T-helper 22 cell (primary cell): ENCODE measurements around the gene SRGAP1.

Source experiments
- DNase-seq: peaks from one replicate; pipeline ENCODE4 v3.0.0-alpha.2; 2020; ENCODE audit warnings: low read depth

Gene SRGAP1

DNA sequence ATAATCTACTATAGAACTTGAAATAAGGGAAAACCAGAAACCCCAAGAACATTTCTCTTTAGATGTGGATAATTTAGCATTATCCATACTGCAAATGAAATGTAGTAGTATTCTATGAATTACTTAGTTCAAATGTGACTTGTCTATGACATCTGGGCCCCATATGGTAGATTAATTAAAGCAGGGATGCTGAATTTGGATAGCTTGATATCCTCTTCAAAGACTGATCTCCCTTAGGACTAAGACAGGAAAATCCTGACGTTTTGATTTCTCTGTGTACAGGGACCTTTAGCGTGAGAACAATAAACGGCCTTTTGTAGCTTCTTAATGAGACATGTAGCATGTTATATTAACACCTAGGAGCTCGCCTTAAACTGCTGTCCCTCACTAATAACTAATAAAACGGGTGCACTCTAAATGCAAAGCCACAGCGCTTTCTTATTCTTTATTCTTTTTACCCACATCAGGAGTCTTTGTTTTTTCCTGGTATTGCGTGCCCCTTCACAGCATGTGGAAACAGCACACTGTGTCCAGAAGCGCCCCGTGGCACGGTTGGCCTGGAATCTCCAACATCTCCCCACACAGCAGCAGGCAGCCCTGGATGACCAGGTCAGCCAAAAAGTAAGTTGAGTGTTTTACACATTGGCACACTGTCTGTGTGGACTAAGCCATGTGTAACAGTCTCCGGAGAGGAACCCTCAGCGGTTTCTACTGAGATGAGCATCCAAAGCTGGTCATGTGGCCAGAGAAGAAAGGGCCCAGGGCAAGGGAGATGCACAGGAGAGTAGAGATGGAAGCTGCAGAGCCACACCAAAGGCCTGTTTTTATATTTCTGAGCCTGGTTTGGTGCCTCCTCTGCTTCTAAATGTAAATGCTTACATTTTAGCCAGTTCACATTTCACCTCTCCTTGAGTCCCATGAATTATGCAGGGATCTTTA lies 93.1 kb downstream of the SRGAP1 start:
- DNase-seq, result no peak

DNA sequence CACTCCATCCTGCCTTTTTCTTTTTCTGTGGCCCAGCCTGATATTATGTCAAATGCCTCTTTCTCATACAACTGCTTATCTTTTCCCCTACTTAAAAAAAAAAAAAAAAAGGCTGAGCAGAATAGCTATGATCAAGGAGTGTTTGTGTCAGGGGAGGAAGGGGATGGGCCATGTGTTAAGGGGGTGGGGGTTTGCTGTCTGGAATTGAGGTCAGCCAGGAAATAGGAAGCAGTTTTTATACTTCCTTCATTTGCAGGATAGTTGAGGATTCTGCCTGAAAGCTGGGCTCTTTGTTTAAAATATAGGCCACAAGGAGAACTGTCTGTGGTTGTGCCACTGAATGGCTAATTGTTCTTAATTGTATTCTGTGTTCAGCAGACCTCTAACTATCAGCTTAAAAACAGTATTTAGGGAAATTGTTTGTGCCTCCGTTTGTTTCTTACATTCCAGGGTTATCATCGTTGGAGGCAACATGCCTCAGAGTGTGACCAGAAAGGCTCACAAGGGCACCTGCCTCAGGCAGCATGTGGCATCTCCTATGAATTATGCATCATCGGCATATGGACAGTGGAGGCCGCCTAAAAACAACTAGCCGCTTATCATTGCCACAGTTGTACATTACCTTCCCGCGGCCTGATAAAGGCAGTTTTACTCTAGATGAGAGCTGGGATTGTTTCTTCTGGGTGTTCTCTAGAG lies 96.0 kb downstream of the SRGAP1 start:
- DNase-seq, result no peak

GRCh38 chr12:63941166-63941800 lies 96.8 kb downstream of the SRGAP1 start:
- no peak for DNase-seq

DNA sequence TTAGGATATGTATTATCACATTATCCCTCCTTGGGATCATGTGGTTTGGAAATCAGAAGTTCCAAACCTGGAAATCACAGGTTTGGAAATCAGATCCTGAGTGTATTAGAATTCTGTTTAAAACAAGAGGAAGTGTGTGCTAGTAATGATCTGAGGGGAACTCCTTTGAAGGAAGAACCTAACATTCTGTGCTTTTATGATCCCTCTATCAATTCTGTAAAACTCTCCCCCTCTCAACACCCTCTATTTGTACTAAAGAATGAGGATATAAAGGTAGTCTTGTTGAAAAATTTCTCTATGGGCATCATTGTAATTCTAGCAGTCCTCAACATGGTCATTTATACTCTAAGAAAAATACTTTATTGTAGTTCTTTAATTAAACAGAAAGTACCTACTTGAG lies 97.4 kb downstream of the SRGAP1 start:
- DNase-seq, result no peak

- no peak for DNase-seq
These were observed 98.2 kb downstream of the SRGAP1 start for GRCh38 chr12:63942464-63943241.

DNA sequence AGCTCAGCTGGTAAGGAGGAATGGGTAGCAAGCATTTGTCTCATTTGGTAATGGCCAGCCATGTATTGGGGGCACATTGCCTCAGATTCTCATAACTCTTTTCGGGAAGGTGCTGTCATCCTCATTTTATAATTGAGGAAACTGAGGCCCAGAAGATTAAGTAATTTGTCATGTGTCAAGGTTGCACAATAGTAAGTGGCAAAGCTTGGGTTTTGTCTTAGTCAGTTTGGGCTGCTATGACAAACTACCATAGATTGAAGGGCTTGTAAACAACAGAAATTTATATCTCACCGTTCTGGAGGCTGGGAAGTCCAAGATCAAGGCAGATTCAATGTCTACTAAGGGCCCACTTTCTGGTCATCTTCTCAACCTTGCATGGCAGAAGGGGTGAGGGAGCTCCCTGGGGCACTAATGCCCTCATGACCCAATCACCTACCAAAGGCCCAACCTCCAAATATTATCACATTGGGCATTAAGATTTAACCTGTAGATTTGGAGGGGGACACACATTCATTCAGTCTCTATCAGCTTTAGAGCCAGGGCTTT lies 99.6 kb downstream of the SRGAP1 start:
- no peak for DNase-seq

GRCh38 chr12:63944586-63945228 lies 100.2 kb downstream of the SRGAP1 start:
- DNase-seq, result no peak

GRCh38 chr12:63945777-63946176 lies 101.3 kb downstream of the SRGAP1 start:
- DNase-seq, result no peak

DNA sequence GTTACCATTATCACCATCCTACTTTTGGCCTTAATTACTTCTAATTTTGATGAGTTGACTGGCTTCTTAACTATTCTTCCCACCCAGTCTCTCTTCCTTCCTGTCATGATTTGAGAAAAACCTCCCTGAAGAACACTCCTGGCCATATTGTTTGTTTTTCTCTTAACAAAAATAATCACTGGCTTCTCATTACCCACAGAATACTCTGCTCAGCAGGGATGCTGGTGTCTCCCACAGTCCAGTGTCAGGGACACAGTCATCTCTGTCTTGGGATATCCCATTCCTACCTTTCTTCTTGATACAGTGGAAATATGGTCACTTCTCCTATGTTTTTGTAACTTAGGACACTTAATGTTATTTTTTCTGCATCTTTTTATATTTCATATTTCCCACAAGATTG lies 103.7 kb downstream of the SRGAP1 start:
- no peak for DNase-seq

DNA sequence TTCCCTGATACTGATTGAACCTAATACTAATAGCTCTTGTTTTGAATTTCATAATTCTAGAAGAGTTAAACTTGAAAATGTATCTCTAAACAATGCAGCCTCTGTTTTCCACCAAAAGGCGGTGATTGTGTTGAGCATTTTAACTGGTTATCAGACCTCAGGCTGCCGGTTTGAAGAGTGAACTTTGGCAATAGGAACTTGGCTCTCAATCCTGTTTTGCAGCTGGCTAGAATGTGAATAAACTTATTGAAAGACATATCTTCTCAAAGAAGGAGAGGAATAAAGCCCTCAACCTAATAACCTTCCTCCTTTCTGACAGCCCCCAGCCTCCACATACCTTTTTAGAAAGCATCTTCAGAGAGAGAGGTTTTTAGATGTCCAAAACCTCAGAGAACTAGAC lies 105.4 kb downstream of the SRGAP1 start:
- no peak for DNase-seq

GRCh38 chr12:63952995-63953394 lies 108.5 kb downstream of the SRGAP1 start:
- DNase-seq, result no peak

- no peak for DNase-seq
These were observed 111.5 kb downstream of the SRGAP1 start for GRCh38 chr12:63955831-63956666.

GRCh38 chr12:63957496-63957895 lies 113.0 kb downstream of the SRGAP1 start:
- no peak for DNase-seq

- no peak for DNase-seq
These were observed 114.5 kb downstream of the SRGAP1 start for GRCh38 chr12:63958876-63959580.

DNA sequence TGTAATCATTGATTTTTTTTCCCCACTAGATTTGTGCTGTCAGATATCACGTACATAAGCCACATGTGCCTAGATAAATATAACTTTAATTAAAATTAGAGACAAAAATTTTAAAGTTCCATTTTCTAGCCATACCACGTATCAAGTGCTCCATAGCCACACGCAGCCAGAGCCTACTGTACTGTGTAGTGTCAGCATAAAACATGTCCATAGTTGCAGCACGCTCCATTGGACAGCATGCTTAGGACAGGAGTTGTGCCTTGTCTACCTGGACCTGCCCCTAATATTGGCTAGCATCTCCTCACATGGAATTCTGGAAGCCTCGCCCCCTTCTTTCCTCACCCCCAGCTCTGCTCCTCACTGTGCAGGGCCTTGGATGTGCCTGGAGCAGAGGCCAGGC lies 116.5 kb downstream of the SRGAP1 start:
- no peak for DNase-seq

DNA sequence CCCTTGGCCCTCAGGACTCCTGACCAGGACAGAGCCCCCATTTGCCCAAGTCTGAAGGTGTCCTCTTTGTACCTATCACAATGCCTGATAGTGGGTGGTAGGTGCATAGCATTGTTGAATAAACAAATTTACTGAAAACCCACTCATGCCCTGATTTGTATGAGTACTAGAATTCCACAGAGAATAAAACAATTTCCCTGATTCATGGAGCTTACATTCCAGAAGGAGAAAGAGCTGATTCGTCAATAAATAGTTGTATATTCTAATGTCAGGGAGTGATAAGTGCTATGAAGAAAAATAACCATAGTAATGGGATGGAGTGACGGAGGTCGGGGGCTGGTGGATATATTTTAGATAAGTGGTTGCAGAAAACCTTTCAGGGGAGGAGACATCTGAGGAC lies 117.0 kb downstream of the SRGAP1 start:
- DNase-seq, result no peak

GRCh38 chr12:63963868-63964267 lies 119.4 kb downstream of the SRGAP1 start:
- no peak for DNase-seq

GRCh38 chr12:63964301-63964700 lies 119.8 kb downstream of the SRGAP1 start:
- DNase-seq, result no peak

DNA sequence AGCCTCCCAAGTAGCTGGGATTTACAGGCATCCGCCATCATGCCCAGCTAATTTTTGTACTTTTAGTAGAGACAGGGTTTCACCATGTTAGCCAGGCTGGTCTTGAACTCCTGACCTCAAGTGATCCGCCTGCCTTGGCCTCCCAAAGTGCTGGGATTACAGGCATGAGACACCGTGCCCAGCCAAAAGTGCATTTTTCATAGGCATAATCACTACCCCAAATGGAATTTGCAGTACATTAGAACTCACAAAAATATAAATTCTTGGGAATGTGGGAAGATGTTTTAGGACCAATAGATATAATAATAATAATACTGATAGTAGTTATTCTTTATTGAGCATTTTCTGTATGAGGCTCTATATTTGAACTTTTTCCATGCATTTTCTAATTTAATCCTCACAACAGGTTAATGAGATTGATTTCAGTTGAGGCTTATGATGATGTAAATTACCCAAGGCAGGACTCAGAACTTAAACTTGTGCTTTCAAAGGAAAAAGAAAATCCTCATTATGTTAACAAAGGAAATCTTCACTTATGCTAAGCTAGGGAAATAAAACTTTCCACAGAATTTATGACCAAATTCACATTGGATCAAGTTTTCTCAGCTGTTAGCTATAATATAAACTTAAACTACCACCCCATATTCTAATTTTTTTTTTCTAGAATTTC lies 121.6 kb downstream of the SRGAP1 start:
- no peak for DNase-seq
